ENCODE results near the gene ZNF667. TPM values are rescaled to one million over a fixed set of nuclear protein-coding genes. Genes with fewer than 3 reads are reported as not detected.

Gene ZNF667
- total RNA-seq, 2 donors from 2014 or later, result 3.5 to 5.3 TPM

DNA sequence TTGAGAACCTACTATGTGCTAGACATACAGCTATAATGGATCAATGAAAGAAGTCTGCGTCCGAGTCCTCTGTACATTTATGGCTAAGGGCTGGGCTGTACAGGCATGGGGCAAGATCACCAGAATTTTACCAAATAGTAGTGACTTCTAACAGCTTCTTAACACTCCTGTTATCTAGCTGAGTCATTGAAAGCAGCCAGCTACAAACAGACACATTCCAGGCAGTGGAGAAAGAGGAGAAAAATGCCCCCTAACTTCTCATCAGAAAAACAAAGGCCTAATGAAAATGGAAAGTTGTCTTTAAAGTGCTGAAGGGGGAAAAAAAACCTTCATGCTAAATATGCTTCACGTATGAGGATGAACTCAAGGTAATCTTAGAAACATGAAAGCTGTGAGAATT is 14.3 kb upstream of the ZNF667 start:
- peaks cover 19% of the 10 kb centered on the region for H3K36me3 ChIP-seq
- H3K9me3 ChIP-seq, result peaks cover 0 to 19% of the 10 kb centered on the region in 2 donors
- TF ChIP-seq, protein P1, sequence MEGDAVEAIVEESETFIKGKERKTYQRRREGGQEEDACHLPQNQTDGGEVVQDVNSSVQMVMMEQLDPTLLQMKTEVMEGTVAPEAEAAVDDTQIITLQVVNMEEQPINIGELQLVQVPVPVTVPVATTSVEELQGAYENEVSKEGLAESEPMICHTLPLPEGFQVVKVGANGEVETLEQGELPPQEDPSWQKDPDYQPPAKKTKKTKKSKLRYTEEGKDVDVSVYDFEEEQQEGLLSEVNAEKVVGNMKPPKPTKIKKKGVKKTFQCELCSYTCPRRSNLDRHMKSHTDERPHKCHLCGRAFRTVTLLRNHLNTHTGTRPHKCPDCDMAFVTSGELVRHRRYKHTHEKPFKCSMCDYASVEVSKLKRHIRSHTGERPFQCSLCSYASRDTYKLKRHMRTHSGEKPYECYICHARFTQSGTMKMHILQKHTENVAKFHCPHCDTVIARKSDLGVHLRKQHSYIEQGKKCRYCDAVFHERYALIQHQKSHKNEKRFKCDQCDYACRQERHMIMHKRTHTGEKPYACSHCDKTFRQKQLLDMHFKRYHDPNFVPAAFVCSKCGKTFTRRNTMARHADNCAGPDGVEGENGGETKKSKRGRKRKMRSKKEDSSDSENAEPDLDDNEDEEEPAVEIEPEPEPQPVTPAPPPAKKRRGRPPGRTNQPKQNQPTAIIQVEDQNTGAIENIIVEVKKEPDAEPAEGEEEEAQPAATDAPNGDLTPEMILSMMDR (IDR thresholded peaks at IDR 0.05), result no peak

DNA sequence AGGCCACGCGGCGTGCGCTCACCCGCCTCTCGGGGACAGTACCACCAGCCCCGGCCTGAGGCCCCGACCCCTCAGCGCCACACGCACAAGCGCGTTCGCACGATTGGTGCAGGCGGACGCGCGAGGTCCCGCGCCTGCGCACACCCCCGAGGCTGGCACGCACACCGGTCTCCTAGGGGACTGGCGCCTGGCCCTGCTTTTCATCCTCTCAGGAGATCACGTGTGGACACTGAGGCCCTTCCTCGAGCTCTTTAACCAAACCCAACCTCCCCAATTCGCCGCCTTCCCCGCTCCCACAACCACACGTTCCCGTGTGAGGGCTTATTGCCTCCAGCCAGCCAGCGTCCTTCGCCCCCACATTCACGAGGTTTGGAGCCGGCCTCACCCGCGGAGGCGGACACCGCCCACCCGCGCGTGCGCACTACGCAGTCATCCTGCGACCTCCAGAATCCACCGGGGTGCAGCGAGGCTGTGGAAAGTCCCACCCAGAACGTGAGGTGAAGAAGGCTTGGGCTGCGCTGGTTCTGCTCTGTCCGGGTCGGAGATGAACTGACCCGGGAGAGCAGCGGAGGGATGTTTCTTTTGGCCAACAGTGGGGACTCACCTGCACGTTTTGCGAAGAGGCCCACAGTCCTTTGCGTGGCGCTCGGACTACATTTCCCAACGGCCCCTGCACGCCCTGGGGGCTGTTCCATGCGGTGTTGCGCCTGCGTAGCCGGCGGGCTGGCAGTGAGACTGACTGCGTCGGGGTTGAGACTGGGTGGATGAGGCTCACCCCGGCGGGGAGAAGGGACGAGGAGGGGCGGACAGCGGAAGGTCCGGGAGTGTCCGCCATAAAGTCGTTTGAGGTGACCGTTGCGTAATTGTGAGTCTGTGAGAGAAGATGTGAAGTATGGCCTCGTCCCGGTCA is 539 bp upstream of the ZNF667 start:
- Histone ChIP-seq H3K4me1 (peaks cover 0 to 21% of the 10 kb centered on the region in 2 donors), H3K36me3 (no peaks in the 10 kb centered on the region), H3K9me3 (peaks cover 0 to 4% of the 10 kb centered on the region in 2 donors), H3K27me3 (no peaks in the 10 kb centered on the region), H3K4me3 (peak overlapping the region; percentile 69 to 70), H3K27ac (peak overlapping the region; percentile 91)
- DNase-seq (ENCODE audit: low spot score), result peak; percentile 93
- TF ChIP-seq, protein P1 (IDR thresholded peaks at IDR 0.05), result no peak

More for the DNA sequence above, 14.3 kb upstream of the ZNF667 start:
- Histone ChIP-seq H3K4me3 (no peak overlapping the region), H3K27ac (no peak overlapping the region), H3K27me3 (no peaks in the 10 kb centered on the region), H3K4me1 (peaks cover 0 to 5% of the 10 kb centered on the region in 2 donors)
- DNase-seq (ENCODE audit: low spot score), result no peak

DNA sequence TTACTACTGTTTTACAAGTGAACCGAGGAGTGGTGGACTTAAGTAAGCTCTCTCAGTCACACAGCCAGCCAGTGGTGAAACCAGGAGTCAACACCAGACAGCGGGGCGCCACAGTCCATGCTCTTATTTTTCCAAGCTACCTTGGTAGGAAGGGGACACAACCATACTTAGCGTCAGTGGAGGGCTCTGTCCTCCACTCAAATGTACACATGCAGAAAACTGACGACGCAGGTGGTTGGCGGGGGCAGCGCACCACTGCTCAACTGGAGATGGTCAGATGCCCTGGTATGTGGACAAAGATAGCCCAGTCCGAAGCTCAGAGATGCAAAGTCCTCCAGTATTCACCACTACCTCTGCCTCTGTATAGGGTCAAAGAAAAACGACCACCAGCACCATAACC is 1.1 kb downstream of the ZNF667 start:
- no peaks in the 10 kb centered on the region for H3K9me3 ChIP-seq

DNA sequence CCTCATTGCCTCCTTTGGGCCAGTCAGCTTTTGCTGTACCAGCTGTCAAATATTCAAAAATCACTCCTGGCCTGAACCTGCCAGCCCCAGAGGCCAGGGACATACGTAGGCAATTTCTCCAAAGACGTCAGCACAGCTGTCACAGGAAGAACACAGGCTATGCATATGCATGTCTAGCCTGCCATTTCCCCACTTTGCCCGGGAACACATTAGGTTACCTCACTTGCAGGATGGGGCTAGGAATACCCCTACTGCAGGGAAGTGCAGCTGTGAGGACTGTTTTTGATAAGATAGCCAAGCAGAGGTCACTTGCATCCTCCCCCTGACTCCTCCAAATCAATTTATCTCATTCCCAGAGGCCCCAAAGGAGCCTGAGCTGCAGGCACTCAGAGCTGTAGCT is 2.8 kb downstream of the ZNF667 start:
- H3K4me3 ChIP-seq, result no peak overlapping the region
- DNase-seq (ENCODE audit: low spot score), result no peak
- no peaks in the 10 kb centered on the region for H3K27me3 ChIP-seq
- peaks cover 0 to 19% of the 10 kb centered on the region in 2 donors for H3K4me1 ChIP-seq
- no peaks in the 10 kb centered on the region for H3K9me3 ChIP-seq
- H3K36me3 ChIP-seq, result peaks cover 10% of the 10 kb centered on the region
- no peak overlapping the region for H3K27ac ChIP-seq
- TF ChIP-seq, protein P1 (IDR thresholded peaks at IDR 0.05), result no peak

More for the DNA sequence above, 1.1 kb downstream of the ZNF667 start:
- Histone ChIP-seq H3K4me3 (peak overlapping the region in 1 of 2 donors; percentile 69), H3K36me3 (peaks cover 10% of the 10 kb centered on the region), H3K4me1 (peaks cover 0 to 21% of the 10 kb centered on the region in 2 donors), H3K27me3 (no peaks in the 10 kb centered on the region), H3K27ac (no peak overlapping the region)
- DNase-seq (ENCODE audit: low spot score), result no peak
- TF ChIP-seq, protein P1 (IDR thresholded peaks at IDR 0.05), result no peak

DNA sequence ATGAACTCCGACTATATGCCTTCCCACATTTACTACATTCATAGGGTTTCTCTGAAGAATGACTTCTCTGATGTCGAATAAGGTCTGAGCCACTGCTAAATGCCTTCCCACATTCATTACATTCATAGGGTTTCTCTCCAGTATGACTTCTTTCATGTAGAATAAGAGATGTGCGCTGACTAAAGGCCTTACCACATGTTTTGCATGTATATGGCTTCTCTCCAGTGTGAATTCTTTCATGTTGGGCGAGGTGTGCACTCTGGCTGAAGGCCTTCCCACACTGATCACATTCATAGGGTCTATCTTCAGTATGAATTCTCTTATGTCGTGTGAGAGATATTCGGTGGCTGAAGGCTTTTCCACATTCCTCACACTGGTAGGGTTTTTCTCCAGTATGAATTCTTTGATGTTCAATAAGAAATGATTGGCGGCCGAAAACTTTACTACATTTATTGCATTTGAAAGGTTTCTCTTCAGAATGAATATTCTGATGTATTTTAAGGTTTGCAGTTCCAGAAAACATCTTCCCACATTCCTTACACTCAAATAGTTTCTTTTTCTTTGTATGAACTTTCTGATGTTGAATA is 35.8 kb downstream of the ZNF667 start:
- no peak overlapping the region for H3K4me3 ChIP-seq
- peaks cover 28% of the 10 kb centered on the region for H3K36me3 ChIP-seq
- H3K9me3 ChIP-seq, result peaks cover 30 to 87% of the 10 kb centered on the region in 2 donors
- no peak for DNase-seq (ENCODE audit: low spot score)
- H3K27me3 ChIP-seq, result no peaks in the 10 kb centered on the region
- no peak overlapping the region for H3K27ac ChIP-seq
- TF ChIP-seq, protein P1 (IDR thresholded peaks at IDR 0.05), result no peak
- H3K4me1 ChIP-seq, result no peaks in the 10 kb centered on the region
